Erythroblast (primary cell): Measurements from ENCODE around the gene ITIH4.

Experiments used
- GATA1 ChIP-seq: IDR thresholded peaks from 2 replicates; pipeline ENCODE4 v1.6.1; 2011; ENCODE audit warnings: low read depth, mild to moderate bottlenecking, control low read depth, low read length, moderate library complexity
- POLR2A ChIP-seq: IDR thresholded peaks from 2 replicates; pipeline ENCODE4 v1.6.1; 2011; ENCODE audit warnings: mild to moderate bottlenecking, low read length

DNA sequence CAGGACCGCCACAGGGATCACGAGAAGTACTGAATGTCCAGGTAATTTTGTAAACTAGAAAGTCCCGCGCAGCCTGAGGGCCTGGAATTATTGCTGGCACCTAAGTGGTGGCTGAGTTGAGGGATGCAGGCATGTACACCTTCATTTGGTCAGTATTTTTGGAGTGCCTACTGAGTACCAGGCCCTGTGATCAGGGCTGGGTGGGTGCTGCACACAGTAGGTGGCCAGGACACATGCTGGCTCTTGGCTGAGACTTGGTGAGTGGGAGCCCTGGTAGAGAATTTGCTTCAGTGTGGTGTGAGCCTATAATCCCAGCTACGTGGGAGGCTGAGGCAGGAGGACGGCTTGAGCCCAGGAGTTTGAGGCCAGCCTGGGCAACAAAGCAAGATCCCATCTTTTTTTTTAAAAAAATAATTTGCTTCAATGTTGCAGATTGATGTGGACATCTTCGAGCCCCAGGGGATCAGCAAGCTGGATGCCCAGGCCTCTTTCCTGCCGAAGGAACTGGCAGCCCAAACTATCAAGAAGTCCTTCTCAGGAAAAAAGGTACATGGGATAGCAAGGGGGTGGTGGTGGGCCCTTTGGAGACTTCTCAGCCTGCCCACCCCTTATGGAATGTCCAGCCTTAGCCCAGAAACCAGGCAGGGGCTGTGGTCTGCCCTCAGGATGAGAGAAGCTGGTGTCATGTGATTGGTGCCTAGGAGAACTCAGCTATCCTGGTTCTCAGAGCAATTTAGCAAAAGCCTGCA lies 50.5 kb downstream of the ITIH4 start:
- TF ChIP-seq POLR2A = no peak
- no peak for TF ChIP-seq GATA1
